Choroid plexus epithelial cell (primary cell): Measurements from ENCODE around the gene CADM1.

Source experiments
- DNase-seq: peaks from one replicate; pipeline ENCODE4 v3.0.0-alpha.2; 2010; ENCODE audit warnings: low read depth
- H3K4me3 ChIP-seq: 2 replicates; pipeline ENCODE4 v1.5.1; 2011; ENCODE audit warnings: low read depth, mild to moderate bottlenecking, control low read depth, low read length, moderate library complexity
- CTCF ChIP-seq: conservative IDR thresholded peaks from 2 replicates; pipeline ENCODE4 v1.5.1; 2011; ENCODE audit warnings: low read depth, mild to moderate bottlenecking, control low read depth, inconsistent platforms, low read length, moderate library complexity

CADM1 gene

GRCh38 chr11:115317277-115318185 lies 186.7 kb downstream of the CADM1 start:
- H3K4me3 ChIP-seq, result no peak overlapping the region
- no peak for TF ChIP-seq CTCF
- DNase-seq, result no peak

DNA sequence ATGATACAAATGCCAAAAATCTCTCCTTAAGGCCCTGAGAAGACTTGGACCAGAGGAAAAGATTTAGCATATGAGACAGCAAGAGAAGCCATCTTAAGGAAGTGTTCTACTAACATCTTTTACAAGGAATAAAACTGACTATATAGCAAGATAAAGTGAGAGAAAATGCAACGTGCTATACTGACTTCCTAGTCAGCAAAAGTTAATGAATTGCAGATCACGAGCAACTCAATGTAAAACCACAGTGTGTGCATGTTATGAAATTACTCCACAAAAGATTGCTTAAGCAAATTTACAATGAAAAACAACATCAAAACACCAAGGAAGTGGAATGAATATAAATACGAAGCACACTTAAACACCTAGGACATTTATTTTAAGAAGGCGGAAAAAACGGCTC lies 187.5 kb downstream of the CADM1 start:
- H3K4me3 ChIP-seq, result no peak overlapping the region
- no peak for DNase-seq
- TF ChIP-seq CTCF, result no peak

DNA sequence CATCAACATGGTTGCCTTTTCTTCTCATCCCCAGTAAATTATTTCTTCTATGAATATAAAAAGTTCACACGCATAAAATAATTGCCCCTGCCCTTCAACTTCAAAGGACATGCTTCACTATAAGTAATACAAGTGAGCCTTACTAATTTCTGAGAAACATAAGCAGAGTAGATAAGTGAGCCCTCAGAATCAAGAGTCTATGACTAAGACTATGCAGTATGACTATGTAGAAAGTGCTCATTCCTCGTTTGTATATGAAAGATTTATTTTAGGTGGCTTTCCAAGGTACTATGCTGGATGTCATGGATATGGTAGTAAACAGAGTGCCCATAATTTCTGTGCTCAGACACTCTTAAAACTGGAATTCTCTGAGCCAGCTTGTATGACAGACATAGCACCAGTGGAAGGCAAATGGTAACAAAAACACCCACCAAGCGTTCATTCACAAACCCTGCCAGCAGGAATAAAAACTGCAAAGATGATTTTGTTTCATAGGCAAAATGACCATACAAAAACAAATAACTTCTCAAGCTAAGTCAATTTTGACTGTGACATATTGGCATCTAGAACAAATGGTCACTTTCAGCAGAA lies 189.8 kb downstream of the CADM1 start:
- no peak overlapping the region for H3K4me3 ChIP-seq
- TF ChIP-seq CTCF, result no peak
- DNase-seq, result no peak

- no peak for DNase-seq
- no peak overlapping the region for H3K4me3 ChIP-seq
- TF ChIP-seq CTCF, result no peak
These were observed 190.9 kb downstream of the CADM1 start for GRCh38 chr11:115313224-115313838.

- DNase-seq, result no peak
These were observed 192.3 kb downstream of the CADM1 start for GRCh38 chr11:115311949-115312348.

GRCh38 chr11:115306689-115307088 lies 197.5 kb downstream of the CADM1 start:
- TF ChIP-seq CTCF, result no peak
- no peak for DNase-seq

More at GRCh38 chr11:115311949-115312348, 192.3 kb downstream of the CADM1 start:
- H3K4me3 ChIP-seq, result no peak overlapping the region
- no peak for TF ChIP-seq CTCF

More at GRCh38 chr11:115306689-115307088, 197.5 kb downstream of the CADM1 start:
- H3K4me3 ChIP-seq, result no peak overlapping the region
